HG02938 (cell line): ENCODE measurements around the gene CACNG4.

Experiments used
- ATAC-seq: cut with Tn5 transposase; IDR thresholded peaks from one replicate; pipeline ENCODE4 v1.9.1; 2021; ENCODE audit warnings: mild to moderate bottlenecking, moderate library complexity; ENCODE audit not compliant: unreplicated experiment

CACNG4 gene

GRCh38 chr17:66963909-66964771 lies at the start of gene CACNG4:
TSS of gene CACNG4 (plus strand) at chr17:66964707. CDS start at chr17:66964912, 205 bp downstream.
- ATAC-seq = no peak

DNA sequence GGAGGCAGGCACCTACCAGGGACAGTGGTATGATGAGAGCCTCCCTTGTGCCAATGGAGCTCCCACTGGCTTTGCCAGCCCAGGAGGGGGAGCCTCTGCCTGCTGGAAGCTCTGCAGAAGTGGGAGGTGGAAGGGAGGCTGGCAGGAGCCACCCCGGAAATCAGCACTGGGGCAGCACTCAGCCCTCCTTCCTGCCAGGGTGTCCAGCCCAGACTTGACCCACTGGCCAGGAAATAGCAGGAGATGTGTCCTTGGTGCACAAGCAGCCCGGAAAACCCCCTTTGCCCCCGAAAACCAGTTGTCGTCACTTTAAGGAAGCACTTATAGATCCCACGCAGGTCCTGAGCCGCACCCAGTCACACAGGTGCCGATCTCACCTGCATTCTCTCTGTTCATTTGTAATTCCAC lies 49.3 kb upstream of the CACNG4 start:
- no peak for ATAC-seq

GRCh38 chr17:66915792-66916191 lies 48.7 kb upstream of the CACNG4 start:
- ATAC-seq = no peak

DNA sequence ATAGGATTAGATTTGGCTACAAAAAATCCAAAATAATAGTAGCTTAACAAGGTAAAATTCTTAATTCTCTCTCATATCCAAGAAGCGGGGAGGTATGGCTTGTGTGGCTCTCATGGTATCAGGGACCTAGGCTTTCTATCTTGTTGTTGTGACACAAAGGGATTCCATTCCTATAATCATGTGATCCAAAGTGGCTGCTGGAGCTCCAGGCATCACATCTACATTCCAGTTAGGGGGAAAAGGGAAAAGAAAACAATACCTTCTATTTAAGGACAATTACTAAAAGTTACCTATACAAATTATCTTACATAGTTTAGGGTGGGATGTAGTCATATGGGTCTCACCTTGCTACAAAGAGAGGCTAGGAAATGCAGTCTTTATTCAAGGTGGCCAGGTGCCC lies 47.6 kb upstream of the CACNG4 start:
- ATAC-seq = no peak

GRCh38 chr17:66918896-66919295 lies 45.6 kb upstream of the CACNG4 start:
- ATAC-seq = no peak

GRCh38 chr17:66920435-66920834 lies 44.1 kb upstream of the CACNG4 start:
- ATAC-seq = no peak

- ATAC-seq = no peak
These were observed 43.6 kb upstream of the CACNG4 start for GRCh38 chr17:66920950-66921349.

DNA sequence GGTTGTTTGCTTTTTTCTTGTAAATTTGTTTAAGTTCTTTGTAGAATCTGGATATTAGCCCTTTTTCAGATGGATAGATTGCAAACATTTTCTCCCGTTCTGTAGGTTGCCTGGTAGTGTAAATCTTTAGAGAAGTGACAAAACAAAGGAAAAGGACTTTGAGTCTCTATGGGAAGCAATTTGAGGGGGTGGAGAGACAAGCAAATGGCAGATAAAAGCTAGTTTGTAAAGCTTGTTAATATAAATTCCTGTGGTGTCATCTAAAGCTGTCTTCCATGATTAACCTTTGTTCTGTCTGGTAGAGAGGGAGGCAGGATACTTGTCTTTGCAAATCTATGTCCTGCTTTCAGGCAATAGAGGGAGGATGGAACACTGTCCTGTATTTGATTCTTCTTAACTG lies 40.6 kb upstream of the CACNG4 start:
- ATAC-seq = no peak

DNA sequence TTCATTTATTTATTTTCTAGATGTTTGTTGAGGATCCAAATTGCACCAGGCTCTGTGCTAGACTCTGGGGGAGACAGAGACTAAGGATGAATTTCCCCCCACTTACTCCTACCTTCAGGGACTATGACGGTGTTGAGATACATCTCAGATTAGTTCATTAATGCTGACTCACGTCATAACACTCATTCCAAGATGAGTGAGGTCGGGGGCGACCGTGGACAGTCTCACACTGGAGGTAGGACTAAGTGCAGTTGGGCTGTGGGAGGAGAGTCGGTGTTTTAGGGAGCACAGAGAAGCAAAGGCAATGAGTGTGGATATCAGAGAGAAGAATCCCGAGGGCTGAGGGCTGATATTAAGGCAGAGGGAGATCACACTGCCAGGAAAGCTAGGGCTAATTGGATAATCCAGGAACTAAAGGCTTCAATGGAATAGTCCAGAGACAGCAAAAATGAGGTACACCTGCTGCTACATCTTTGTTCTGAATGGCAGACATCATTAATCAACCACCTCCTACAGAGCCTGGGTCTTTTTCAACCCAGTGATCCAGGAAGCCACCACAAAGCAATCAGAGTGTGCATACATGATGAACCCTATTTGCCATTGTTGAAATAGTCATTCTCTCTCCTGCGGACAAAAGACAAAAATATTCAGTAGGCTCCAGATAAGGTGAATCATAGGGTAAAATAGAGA lies 38.6 kb upstream of the CACNG4 start:
- no peak for ATAC-seq

- ATAC-seq = no peak
These were observed 35.6 kb upstream of the CACNG4 start for GRCh38 chr17:66928949-66929348.

DNA sequence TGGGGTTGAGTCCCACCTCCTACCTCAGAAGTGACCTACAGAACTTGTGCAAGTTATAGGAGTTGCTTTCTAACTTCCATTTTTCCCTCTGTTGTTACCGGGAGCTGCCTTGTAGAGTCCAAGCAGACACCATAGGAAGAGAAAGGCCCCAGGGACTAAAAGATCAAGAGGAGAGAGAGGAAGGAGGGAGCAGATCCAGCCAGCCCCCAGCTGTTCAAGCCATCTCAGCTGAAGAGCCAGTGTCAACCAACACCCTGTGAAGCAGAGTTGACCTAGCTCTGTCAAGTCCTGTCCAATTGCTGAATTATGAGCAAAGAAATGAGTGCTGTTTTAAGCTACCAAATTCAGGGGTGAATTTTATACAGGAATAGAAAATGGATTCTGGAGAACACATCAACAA lies 34.9 kb upstream of the CACNG4 start:
- ATAC-seq = no peak

GRCh38 chr17:66930933-66931332 lies 33.6 kb upstream of the CACNG4 start:
- ATAC-seq = no peak

GRCh38 chr17:66932311-66932710 lies 32.2 kb upstream of the CACNG4 start:
- no peak for ATAC-seq

GRCh38 chr17:66934040-66934439 lies 30.5 kb upstream of the CACNG4 start:
- ATAC-seq = no peak

- no peak for ATAC-seq
These were observed 28.8 kb upstream of the CACNG4 start for GRCh38 chr17:66935717-66936116.

DNA sequence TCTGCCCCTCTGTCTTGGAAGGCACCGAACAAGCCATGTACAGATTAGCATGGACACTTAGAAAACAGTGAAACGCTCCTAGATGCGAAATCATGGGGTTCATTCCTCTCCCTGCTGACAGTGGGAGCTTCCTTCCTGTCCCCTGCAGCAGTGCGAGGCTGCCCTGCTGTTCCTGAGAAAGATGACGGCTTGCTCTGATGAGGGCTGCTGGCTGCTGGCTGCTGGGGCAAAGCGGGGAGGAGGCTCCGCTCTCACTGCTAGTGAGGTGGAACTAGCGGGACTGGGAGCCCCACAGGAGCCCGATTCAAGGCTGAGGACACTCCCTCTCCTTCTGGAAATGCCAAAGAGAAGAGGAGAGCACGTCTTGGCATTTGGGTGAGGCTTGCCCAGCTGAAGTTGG lies 25.9 kb upstream of the CACNG4 start:
- no peak for ATAC-seq

DNA sequence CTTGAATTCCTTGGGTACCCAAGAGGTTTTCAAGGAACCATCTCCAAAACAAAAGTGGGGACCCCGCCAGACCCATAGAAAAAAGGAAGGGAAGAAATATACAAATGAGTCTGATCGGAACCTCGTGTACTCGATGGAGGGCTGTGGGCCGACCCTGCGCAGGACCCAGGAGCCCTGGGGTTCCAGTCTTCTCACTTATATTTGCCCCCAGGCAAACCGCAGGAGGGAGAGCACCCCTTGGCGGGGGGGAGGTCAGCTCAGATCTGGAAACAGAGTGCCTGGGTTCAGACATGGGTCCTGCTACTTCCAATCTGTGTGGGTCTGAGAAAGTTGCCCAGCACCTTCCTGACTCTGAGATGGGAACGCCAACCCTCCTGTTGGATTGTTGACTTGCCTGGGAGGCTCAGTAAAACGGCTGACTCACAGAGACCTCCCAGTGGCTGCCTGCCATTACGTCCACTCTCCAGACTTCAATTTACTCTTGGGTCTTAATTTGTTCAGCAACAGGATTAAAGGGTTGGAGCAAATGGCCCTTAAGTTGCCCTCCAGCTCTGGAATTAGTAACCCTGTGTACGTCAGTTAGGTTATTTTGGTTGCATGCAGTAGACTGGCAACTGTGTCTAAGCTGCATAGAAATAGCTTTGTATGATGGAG lies 24.9 kb upstream of the CACNG4 start:
- no peak for ATAC-seq

GRCh38 chr17:66941249-66941648 lies 23.3 kb upstream of the CACNG4 start:
- ATAC-seq = no peak

DNA sequence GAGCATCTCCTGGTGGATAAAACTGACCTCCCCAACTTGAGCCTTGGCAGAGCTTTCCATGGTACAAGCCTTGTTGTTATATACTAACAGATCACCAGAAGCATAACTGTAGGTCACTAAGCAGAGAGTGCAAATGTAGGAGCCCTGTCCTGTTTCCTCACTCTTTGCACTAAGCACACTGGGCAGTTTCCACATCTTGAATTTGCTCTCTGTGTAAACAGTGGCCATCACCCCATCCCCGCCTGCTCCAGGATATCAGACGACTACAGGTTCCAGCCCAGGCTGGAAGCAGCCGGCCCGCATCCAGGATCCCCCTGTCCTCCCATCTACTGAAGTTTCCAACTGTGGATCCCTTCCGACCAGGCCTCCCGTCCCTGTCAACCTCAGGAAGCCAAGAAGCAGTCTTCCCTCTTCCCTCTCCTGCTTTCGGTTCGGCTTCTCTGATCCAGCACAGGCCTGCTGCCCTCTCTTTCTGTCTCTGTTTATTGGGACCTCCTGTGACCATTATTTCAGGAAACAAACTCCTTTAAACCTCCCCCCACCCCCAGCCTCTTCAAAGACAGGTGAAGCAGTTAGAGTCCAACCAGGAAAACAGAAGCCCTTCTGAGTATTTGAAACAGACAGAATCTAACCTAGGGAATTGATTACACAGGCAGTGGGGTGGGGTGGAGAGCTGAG lies 22.6 kb upstream of the CACNG4 start:
- ATAC-seq = no peak

- no peak for ATAC-seq
These were observed 21.8 kb upstream of the CACNG4 start for GRCh38 chr17:66942451-66943264.
